Measurements from ENCODE around the gene NIPAL1. TPM values are rescaled to one million over a fixed set of nuclear protein-coding genes. Genes with fewer than 3 reads are reported as not detected.

The NIPAL1 gene
- total RNA-seq, 1 donor from 2014 or later = 0.43 TPM

DNA sequence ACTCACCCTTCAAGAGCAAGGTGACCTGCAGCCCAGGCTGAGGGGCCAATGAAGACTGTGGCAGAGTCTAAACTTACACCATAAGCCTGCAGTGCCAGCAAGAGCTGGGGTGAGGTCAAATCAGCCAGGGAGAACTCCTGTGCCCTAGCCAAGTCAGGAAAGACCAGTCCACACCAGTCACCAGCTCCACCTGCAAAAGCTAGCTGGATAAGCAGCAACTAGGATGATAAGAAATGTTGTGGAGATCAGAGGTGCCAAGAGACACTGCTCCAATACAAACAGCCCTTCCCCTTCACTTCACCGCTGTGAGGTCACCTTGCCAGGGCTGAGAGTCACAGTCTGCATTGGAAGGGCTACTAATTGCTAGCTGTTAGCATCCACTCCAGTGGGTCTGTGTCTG is 31.3 kb downstream of the NIPAL1 start:
- ATAC-seq (ENCODE audit: poor library complexity) (peak; percentile 94), DNase-seq (peak; percentile 56)
- intact Hi-C loops (cut with DNase I) = no loop called here

DNA sequence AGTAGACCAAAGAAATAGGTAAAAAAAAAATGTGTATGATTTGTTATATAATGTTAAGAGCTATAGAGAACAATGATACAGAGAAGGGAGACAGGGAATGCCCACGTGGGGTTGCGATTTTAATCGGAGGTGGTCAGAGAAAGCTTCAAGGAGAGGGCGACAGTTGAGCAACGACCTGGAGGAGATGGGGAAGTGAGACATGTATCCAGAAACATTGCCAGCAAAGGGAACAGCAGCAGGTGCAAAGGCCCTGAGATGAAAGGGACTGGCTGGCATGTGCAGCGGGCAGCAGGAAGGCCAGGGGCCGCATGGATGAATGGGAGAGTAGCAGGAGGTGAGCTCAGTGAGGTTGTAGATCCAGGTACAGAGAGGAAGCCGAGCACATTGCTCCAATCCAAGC is 32.9 kb downstream of the NIPAL1 start:
- ATAC-seq (ENCODE audit: poor library complexity) (no peak), DNase-seq (no peak)
- intact Hi-C loops (cut with DNase I) = no loop called here

DNA sequence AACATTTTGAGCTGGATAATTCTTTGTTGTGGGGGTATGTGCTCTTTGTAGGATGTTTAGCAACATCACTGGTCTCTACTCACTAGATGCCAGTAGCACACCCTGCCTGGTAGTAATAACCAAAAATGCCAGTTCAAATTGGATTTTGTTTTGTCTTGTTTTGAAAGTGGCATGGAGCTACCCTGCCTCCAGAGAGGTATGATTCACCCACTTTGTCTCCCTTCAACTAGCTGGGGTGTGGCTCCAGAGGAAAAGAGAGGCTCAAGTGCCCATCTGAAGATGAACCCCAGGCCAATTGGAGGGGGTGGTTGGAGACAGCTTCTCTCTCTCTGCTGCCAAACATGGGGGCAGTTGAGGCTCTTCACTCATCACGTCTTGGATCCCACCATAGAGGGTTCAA is 34.5 kb downstream of the NIPAL1 start:
- intact Hi-C loops (cut with DNase I) = no loop called here
- no peak for ATAC-seq (ENCODE audit: poor library complexity)
- no peak for DNase-seq

DNA sequence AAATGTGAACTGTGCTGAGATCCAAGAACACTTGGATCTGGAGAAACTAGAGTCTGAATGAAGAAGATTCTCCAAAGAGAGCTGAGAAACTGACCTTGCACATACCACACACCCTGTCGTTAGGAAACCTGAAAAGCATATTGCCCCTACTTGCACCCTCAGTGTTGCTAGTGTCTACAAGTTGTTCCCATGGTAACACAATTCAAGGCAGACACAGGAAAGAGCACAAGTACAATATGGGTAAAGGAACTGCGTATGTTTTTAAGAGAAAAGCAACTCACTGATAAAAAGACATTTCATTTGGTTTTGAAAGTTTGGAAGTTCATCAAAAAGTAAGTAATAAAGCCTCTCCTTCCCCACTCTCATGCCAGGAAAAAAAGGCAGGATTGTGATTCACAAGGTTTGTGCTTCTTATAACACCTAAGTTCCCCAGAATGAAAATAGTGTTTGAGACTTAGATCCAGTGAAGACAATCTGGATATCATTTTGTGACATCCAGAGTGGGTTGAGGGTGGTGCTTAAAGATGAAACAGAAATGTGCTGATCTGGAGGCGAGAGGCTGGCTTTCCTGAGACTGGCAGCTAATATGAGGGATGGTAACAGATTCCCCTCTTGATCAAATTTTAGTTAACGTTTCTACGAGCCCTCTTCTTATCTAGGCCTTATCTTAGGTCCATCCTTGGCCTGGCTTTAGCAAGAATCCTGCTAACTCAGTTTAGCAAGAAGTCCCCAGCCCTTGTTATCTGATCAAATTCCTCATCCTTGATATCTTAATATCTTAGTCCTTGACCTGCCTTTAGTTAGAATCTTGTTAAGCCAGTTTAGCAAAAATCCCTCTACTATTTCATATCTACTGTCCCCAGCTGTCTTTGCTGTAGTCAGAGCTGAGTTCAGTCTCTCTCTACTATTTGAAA is 42.3 kb downstream of the NIPAL1 start:
- intact Hi-C loops (cut with DNase I) = no loop called here
- ATAC-seq (ENCODE audit: poor library complexity) (no peak), DNase-seq (no peak)

DNA sequence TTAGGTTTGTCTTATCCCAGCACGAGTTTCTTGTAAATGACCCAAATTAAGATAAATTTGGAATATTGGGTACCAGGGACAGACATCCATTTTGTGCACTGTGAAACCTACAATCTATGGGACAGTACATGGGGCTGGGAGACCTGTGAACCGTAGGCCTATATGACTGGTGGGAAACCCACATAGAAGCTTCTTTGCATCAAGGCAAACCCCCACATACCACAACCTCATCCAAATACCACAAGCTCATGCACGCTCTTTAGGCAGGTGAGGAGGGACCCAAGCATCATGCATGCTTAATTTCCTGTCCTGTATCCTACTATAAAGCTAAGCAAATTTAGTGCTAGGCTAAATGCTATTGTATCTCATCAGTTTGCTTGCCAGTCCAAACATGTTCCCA is 47.8 kb downstream of the NIPAL1 start:
- ATAC-seq (ENCODE audit: poor library complexity) (no peak), DNase-seq (no peak)
- intact Hi-C loops (cut with DNase I) = no loop called here

DNA sequence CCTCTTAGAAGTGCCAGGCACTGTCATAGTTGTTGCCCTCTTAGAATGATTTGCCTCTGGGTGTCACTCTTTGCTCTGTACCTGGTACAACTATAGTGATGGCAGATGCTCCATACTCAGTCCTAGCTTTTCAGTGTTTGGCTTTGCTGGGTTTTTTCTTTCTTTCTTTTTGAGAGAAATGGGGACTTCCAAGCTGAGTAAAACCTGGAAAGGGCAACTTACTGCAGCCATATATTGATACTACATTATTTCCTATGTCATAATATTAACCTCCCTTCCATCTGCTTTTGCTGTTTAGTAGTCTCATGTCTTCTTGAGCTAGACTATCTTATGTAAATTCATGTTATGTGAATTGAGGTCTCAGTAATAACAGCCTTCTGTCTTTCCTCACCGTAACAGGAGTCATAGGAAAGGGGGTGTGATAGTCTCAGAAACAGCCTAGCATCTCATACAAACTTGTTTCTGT is 49.0 kb downstream of the NIPAL1 start:
- ATAC-seq (ENCODE audit: poor library complexity) (no peak), DNase-seq (no peak)
- intact Hi-C loops (cut with DNase I) = no loop called here

DNA sequence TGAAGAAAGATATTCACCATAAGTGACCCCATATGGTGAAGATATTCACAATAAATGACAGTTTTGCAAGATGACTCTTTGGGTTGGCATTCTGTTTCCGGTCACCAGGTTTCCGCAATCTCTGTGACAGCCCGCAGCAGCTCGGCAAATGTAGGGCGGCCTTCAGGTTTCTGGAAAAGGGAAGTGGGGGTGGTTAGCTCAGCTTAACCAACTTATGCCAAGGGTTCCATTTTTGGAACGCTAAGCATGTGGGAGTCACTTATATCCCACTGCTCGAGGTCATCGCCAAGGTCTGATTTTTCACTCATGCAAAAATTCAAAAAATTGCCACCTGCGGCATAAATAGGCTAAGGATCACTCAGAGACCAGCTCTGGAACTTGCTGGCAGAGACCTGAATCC is 51.0 kb downstream of the NIPAL1 start:
- ATAC-seq (ENCODE audit: poor library complexity) (no peak), DNase-seq (no peak)
- intact Hi-C loops (cut with DNase I) = no loop called here

DNA sequence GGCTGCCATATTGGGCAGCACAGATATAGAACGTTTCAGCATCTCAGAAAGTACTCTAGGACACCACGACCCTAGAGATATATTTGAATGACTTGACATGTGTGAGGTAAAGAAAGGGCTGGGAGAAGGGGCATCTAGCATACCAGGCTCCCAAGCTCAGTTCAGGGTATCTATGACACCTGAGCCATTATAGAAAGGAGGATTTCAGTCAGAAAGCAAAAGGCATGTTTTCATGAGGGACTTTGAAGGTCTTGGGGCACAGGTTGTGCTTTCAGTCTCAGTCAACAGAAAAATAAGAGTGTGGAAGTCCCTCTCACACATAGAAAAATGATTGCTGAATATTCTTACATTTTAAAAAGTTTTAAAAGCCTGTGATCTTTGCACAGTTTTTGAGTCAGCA is 51.6 kb downstream of the NIPAL1 start:
- no peak for DNase-seq
- intact Hi-C loops (cut with DNase I) = no loop called here
- ATAC-seq (ENCODE audit: poor library complexity) = no peak

DNA sequence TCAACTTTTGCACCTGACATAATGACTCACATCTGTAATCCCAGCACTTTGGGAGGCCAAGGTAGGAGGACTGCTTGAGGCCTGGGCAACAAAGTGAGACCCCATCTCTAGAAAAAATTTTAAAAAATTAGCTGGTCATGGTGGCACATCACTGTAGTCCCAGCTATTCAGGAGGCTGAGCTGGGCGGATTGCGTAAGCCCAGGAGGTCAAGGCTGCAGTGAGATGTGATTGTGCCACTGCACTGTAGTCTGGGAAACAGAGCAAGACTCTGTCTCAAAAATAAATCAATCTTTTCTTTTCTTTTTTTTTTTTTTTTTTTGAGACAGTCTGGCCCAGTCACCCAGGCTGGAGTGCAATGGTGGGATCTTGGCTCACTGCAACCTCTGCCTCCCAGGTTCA is 52.5 kb downstream of the NIPAL1 start:
- no peak for DNase-seq
- ATAC-seq (ENCODE audit: poor library complexity) = no peak
- intact Hi-C loops (cut with DNase I) = no loop called here

DNA sequence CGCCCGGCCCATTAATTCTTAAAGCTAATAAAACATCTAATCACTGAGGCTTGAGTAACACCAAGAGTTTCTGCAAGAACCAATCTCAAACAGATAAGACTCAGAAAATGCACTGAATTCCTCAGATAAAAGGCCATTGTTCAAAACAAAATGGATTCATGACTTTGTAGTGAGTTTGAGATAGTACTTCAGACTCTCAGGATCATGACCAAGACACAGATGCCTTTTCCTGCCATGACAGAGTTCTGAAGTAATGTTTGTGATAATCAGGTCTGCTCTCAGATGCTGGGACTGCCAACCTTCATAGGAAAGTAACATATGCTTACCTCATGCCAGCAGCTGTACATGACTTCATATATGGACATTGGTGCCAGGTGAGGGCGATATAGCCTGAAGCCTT is 54.6 kb downstream of the NIPAL1 start:
- DNase-seq (no peak), ATAC-seq (ENCODE audit: poor library complexity) (no peak)
- intact Hi-C loops (cut with DNase I) = no loop called here

DNA sequence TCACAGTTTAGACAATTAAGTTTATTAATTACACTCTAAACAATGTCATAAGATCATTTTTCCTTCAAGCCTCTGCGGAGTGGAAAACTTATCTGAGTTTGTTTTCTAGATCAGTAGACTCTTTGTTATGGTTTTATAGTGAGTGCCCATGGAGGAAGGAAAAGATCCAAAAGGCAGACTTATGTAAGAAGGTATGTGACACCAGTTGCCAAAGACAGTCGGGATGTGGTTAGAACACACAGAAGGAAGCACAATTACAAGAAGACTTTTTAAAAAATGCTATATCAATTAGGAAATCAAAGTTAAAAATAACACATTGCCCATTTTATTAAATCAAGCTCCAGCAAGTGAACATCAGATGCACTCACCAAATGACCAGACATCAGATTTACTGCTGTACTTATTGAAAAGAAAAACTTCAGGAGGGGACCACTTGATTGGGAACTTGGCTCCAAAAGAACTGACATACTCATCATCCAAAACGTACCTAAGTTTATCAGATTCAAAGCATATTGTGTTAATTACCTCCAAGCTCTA is 57.1 kb downstream of the NIPAL1 start:
- DNase-seq (no peak), ATAC-seq (ENCODE audit: poor library complexity) (no peak)
- intact Hi-C loops (cut with DNase I) = no loop called here

DNA sequence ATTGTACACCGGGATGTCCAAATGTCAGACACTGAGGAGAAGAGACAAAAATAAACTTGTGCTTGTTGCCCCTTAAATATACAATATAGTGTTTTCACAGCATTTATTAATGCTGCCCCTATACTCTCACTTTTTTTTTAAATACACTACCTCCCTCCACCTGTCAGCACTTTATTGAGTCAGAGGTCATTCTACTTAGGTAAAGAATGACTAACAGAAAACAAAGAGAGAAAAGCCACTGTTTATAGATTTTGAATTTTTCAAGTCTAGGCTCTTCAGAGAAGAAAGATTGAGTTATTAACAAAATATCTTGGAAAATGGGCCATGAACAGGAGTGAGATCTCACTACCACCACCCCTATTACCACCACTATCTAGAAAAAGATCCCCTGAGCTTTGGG is 58.1 kb downstream of the NIPAL1 start:
- intact Hi-C loops (cut with DNase I) = no loop called here
- no peak for DNase-seq
- ATAC-seq (ENCODE audit: poor library complexity) = no peak

DNA sequence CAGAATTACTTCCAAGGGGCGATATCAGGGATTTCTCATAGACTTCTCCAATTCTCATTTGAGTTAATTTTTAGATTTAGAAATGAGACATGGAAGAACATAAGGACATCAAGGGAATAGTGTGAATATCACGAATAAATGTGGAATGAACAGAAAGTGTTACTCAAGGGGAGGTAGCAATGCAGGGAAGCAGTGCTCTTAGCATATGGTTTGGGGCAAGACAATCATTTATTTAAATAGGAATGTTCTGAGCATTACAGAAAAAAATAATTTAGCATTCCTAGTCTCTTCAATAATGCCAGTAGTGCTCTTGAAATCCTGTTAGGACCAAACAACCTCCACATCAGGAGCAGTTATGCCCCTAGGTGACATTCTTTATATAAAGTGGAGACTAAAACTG is 61.9 kb downstream of the NIPAL1 start:
- no peak for DNase-seq
- ATAC-seq (ENCODE audit: poor library complexity) = no peak
- intact Hi-C loops (cut with DNase I) = no loop called here

DNA sequence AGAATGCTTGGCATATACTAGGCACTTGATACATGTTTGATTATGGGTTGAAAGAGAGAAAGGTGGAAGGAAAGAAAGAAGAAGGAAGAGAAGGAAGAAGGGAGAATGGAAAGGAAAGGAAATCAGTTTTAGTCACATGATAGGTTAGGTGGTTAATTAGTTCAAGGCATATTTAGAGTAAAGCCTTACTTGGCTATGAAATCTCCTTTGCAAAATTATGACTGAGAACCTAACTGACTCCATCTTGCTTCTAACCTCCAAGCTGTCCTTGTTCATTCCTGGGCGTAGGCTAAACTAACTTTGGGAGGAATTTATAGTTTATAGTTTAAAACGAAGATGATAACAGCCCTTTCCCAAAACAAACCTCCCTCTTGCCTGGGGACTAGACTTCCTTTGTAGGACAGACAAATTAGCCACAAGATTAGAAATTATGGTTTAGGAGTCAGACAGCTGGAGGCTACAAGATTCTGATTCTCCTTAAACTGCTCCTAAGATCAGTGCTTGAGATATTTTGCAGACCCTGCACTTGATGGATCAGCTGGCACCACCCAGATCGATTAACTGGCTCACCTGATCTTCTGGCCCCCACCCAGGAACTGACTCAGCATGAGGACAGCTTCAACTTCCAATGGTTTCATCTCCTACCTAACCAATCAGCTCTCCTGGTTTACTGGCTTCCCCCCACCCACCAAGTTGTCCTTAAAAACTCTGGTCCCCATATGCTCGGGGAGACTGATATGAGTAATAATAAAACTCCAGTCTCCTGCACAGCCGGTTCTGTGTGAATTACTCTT is 62.5 kb downstream of the NIPAL1 start:
- DNase-seq (no peak), ATAC-seq (ENCODE audit: poor library complexity) (no peak)
- intact Hi-C loops (cut with DNase I) = no loop called here

DNA sequence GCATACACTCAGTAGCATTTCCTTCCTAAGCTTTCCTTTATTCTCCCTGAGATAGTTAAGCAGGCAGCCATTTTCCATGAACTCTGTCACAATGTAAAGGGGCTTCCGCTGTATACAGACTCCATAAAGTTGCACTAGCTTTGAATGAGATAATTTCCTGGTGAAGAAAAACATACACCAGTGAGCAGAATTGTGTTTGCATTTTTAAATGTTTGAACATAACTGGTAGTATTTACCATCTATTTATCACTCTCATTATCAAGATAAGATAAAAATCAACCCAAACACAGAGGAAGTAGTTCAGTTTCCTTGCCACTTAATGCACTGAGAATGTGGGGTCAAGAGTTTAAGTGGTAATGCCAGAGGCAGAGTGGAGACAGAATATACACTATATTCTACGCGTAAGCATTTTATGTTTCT is 63.4 kb downstream of the NIPAL1 start:
- no peak for ATAC-seq (ENCODE audit: poor library complexity)
- intact Hi-C loops (cut with DNase I) = no loop called here
- no peak for DNase-seq

DNA sequence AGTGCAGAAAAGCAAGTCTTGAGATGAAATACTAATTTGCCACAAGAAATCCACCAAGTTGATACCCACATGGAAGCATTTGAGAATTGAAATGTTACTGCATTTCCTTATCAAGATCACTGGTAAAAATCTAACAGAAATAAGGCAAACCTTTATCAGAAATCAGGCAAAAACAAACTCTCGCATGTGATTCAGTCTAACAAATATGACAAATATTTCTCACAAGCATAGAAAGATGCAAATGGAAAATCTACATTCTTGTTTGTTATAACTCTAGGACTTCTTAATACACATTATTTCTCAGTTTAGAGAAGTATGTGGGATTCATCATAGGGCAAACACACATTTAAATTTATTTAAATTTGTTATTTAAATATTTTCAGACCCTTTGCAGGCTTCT is 64.6 kb downstream of the NIPAL1 start:
- DNase-seq = no peak
- intact Hi-C loops (cut with DNase I) = no loop called here
- ATAC-seq (ENCODE audit: poor library complexity) = no peak

DNA sequence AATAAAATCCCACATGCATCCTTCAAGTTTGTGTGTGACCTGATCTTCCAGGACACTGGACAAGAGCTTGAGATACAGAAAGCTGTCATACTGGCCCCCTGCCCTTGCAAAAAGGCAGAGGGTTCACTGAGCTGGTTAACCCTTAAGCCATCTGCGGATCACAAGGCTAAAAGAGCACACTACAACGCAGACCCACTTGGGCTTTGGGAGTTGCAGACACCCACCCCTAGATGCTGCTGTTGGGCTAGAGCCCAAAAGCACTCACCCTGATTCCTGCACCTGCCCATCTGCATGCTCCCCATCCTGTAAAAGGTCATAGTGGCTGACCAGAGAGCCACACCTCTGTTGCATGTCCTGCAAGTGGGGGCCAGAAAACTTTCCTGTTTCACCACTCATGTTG is 66.4 kb downstream of the NIPAL1 start:
- DNase-seq (no peak), ATAC-seq (ENCODE audit: poor library complexity) (no peak)
- intact Hi-C loops (cut with DNase I) = no loop called here

DNA sequence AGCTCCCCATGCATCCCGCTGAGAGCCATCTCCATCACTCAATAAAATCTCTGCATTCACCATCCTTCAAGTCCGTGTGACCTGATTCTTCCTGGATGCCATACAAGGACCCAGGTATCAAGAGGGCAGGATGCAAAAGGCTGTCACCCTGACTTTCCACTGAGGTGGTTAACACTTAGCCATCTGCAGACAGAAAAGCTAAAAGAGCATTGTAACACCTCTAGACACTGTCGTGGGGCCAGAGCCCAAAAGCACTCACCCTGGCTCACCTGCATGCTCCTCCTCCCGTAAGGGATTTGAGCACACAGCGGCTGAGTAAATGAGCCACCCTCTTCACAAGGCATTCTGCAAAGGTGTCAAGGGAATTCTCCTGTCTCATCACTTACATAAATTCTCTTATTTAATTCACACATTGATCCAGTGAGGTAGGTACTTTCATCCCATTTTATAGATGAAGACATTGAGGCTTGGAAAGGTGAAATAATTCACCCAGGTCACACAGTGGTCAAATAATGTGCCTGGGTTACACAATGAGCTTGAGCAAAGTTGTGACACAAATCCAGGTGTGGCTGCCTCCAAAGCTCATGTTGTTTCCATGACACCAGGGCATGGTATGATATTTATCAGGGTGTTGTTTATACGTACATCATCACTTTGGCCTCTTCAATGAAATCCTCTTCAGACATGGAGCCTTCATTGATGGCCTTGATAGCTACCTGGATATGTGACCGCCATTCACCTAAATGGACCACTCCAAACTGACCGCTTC is 69.4 kb downstream of the NIPAL1 start:
- ATAC-seq (ENCODE audit: poor library complexity) (no peak), DNase-seq (no peak)
- intact Hi-C loops (cut with DNase I) = loop anchor here (5.0 kb wide), 2 partner anchors 74 to 159 kb away; no protein-coding TSS in a partner anchor
